DMS153 treated with DMSO at 0.1 percent for 48 hours (cell line): Measurements from ENCODE around the gene CCDC85B.
A peak's percentile ranks its signal among the peaks of the same experiment; 100 is the strongest.

Experiments
- DNase-seq: peaks from one replicate; lab custom pipeline; 2025; ENCODE audit not compliant: unreplicated experiment; lab: John Stamatoyannopoulos, UW

The CCDC85B gene

GRCh38 chr11:65903715-65904114, 13.2 kb downstream of the CCDC85B start:
- no peak for DNase-seq

GRCh38 chr11:65906602-65907001, 16.1 kb downstream of the CCDC85B start:
- DNase-seq, result no peak

GRCh38 chr11:65907878-65908277, 17.4 kb downstream of the CCDC85B start:
- no peak for DNase-seq

- peak; percentile 42 for DNase-seq
Observed at GRCh38 chr11:65911682-65912568, 21.5 kb downstream of the CCDC85B start.

- DNase-seq, result no peak
Observed at GRCh38 chr11:65912845-65913244, 22.4 kb downstream of the CCDC85B start.

- no peak for DNase-seq
Observed at GRCh38 chr11:65915101-65915820, 24.8 kb downstream of the CCDC85B start.

- no peak for DNase-seq
Observed at GRCh38 chr11:65915821-65916251, 25.4 kb downstream of the CCDC85B start.

- no peak for DNase-seq
Observed at GRCh38 chr11:65916391-65916790, 25.9 kb downstream of the CCDC85B start.

- no peak for DNase-seq
Observed at GRCh38 chr11:65917077-65917433, 26.6 kb downstream of the CCDC85B start.

- DNase-seq, result no peak
Observed at GRCh38 chr11:65917434-65918210, 27.1 kb downstream of the CCDC85B start.

- no peak for DNase-seq
Observed at GRCh38 chr11:65918211-65919140, 28.0 kb downstream of the CCDC85B start, which contains the start of gene C11orf68. Gene C11orf68 (minus strand): TSS chr11:65919062. CDS start chr11:65919031, 31 bp downstream.

- DNase-seq, result peak; percentile 94
Observed at GRCh38 chr11:65919141-65919572, 28.7 kb downstream of the CCDC85B start, which contains the start of gene DRAP1. Gene DRAP1 (plus strand): TSS chr11:65919426. CDS start chr11:65919502, 76 bp downstream.

- no peak for DNase-seq
Observed at GRCh38 chr11:65919573-65920371, 29.3 kb downstream of the CCDC85B start.

- no peak for DNase-seq
Observed at GRCh38 chr11:65920372-65920802, 29.9 kb downstream of the CCDC85B start.

- DNase-seq, result no peak
Observed at GRCh38 chr11:65921033-65921555, 30.6 kb downstream of the CCDC85B start.

- no peak for DNase-seq
Observed at GRCh38 chr11:65921876-65922275, 31.4 kb downstream of the CCDC85B start.

- DNase-seq, result no peak
Observed at GRCh38 chr11:65922565-65922964, 32.1 kb downstream of the CCDC85B start.

- no peak for DNase-seq
Observed at GRCh38 chr11:65925397-65925796, 34.9 kb downstream of the CCDC85B start.

- no peak for DNase-seq
Observed at GRCh38 chr11:65927904-65928397, 37.5 kb downstream of the CCDC85B start.
